Measurements from ENCODE around the gene GANAB. TPM values are rescaled to one million over a fixed set of nuclear protein-coding genes. Genes with fewer than 3 reads are reported as not detected.

The GANAB gene
- total and polyA plus RNA-seq, 2 experiments from 2014 or later: 82.3 to 272 TPM

DNA sequence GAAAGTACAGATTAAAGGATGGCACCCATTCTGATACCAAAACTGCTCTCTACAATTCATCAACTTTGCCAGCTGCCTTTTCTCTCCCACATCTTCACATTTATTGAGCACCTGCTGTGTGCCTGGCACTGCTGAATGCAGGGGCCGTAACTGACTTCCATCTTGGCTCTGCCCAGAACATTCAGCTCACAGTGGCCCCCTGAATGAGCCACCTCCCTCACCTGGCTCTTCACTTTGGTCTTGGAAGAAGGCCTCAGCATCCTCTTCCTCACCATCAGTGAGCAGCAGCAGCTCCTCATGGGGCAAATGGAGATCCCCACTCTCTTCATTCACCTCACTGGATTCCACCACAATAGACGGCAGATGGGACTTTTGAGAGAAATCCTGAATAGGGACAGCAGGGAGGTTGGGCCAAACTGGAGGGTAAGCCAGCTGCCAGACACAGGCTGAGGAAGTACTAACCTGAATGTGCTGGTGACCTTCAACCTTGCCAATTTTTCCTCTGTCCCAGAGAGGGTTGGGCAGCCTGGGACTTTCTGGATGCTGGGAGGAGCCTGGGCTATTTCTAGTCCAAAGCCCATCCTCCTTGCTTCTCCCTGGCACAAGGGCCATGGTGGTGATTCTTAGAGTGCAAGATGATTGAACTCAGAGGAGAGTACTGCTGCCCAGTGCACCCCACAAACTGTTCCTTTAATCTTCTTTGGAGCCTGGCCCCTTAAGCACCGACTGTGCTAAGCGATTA, 23.2 kb upstream of the GANAB start (continued):
- TF ChIP-seq, protein P1, sequence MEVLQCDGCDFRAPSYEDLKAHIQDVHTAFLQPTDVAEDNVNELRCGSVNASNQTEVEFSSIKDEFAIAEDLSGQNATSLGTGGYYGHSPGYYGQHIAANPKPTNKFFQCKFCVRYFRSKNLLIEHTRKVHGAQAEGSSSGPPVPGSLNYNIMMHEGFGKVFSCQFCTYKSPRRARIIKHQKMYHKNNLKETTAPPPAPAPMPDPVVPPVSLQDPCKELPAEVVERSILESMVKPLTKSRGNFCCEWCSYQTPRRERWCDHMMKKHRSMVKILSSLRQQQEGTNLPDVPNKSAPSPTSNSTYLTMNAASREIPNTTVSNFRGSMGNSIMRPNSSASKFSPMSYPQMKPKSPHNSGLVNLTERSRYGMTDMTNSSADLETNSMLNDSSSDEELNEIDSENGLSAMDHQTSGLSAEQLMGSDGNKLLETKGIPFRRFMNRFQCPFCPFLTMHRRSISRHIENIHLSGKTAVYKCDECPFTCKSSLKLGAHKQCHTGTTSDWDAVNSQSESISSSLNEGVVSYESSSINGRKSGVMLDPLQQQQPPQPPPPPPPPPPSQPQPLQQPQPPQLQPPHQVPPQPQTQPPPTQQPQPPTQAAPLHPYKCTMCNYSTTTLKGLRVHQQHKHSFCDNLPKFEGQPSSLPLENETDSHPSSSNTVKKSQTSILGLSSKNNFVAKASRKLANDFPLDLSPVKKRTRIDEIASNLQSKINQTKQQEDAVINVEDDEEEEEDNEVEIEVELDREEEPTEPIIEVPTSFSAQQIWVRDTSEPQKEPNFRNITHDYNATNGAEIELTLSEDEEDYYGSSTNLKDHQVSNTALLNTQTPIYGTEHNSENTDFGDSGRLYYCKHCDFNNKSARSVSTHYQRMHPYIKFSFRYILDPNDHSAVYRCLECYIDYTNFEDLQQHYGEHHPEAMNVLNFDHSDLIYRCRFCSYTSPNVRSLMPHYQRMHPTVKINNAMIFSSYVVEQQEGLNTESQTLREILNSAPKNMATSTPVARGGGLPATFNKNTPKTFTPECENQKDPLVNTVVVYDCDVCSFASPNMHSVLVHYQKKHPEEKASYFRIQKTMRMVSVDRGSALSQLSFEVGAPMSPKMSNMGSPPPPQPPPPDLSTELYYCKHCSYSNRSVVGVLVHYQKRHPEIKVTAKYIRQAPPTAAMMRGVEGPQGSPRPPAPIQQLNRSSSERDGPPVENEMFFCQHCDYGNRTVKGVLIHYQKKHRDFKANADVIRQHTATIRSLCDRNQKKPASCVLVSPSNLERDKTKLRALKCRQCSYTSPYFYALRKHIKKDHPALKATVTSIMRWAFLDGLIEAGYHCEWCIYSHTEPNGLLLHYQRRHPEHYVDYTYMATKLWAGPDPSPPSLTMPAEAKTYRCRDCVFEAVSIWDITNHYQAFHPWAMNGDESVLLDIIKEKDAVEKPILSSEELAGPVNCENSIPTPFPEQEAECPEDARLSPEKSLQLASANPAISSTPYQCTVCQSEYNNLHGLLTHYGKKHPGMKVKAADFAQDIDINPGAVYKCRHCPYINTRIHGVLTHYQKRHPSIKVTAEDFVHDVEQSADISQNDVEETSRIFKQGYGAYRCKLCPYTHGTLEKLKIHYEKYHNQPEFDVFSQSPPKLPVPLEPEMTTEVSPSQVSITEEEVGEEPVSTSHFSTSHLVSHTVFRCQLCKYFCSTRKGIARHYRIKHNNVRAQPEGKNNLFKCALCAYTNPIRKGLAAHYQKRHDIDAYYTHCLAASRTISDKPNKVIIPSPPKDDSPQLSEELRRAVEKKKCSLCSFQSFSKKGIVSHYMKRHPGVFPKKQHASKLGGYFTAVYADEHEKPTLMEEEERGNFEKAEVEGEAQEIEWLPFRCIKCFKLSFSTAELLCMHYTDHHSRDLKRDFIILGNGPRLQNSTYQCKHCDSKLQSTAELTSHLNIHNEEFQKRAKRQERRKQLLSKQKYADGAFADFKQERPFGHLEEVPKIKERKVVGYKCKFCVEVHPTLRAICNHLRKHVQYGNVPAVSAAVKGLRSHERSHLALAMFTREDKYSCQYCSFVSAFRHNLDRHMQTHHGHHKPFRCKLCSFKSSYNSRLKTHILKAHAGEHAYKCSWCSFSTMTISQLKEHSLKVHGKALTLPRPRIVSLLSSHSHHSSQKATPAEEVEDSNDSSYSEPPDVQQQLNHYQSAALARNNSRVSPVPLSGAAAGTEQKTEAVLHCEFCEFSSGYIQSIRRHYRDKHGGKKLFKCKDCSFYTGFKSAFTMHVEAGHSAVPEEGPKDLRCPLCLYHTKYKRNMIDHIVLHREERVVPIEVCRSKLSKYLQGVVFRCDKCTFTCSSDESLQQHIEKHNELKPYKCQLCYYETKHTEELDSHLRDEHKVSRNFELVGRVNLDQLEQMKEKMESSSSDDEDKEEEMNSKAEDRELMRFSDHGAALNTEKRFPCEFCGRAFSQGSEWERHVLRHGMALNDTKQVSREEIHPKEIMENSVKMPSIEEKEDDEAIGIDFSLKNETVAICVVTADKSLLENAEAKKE (CRISPR knock-in tag; IDR thresholded peaks at IDR 0.05): no peak

DNA sequence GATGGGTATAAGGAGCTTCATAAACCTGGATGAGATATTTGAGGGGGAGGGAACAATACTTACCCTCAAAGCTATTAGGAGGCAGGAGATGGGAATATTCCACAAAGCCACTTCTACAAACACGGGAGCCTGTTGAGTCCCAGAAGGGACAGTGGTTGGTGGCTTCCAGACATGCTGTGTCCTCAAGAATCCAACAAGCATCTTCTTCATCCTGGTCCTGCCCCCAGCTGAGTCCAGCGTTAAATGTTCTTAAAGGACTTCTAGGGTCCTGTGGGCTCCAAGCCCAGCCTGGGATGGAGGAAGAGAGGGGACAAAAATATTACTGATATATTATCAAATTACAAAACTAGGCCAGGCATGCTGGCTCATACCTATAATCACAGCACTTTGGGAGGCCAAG, 21.0 kb upstream of the GANAB start:
- Mint-ChIP-seq H3K27ac (no peak overlapping the region), H3K9me3 (no peaks in the 10 kb centered on the region; the same call in none of the 3 replicates), H3K36me3 (ENCODE audit: low read depth) (peaks cover 49% of the 10 kb centered on the region), H3K27me3 (ENCODE audit: insufficient read depth, low read depth, poor library complexity) (peaks cover 24% of the 10 kb centered on the region), H3K4me3 (peak overlapping the region; percentile 98), H3K4me1 (peaks cover 17% of the 10 kb centered on the region)
- H3K4me2 ChIP-seq: peak overlapping the region; percentile 97
- no peak overlapping the region for H2AFZ ChIP-seq
- H3K27me3 ChIP-seq (ENCODE audit: insufficient read depth): no peaks in the 10 kb centered on the region
- peaks cover 55% of the 10 kb centered on the region for H3F3A ChIP-seq (replicated peaks; ENCODE audit: low read depth)
- H3K79me2 ChIP-seq (replicated peaks; ENCODE audit: insufficient read depth): peaks cover 51% of the 10 kb centered on the region
- peaks cover 15% of the 10 kb centered on the region for H3K36me3 ChIP-seq (ENCODE audit: insufficient read depth)
- H3K4me3 ChIP-seq: peak overlapping the region; percentile 99
- peak overlapping the region; percentile 79 for H3K27ac ChIP-seq (ENCODE audit: low read depth)
- peaks cover 15% of the 10 kb centered on the region for H4K20me1 ChIP-seq (replicated peaks; ENCODE audit: insufficient read depth)
- DNase-seq (ENCODE audit: low spot score): no peak
- ATAC-seq: no peak
- no peaks in the 10 kb centered on the region for H3K9me2 ChIP-seq (ENCODE audit: insufficient read depth)
- peaks cover 26% of the 10 kb centered on the region for H3K4me1 ChIP-seq (ENCODE audit: insufficient read depth)
- TF ChIP-seq CREB1 (CRISPR knock-in tag; IDR thresholded peaks at IDR 0.05; ENCODE audit: low read depth) (no peak), ZNF331 (CRISPR knock-in tag; IDR thresholded peaks at IDR 0.05; ENCODE audit: low read depth) (no peak), EZH2 (IDR thresholded peaks at IDR 0.05; ENCODE audit: low read depth, unreplicated experiment) (no peak), STAT1 (IDR thresholded peaks at IDR 0.05; ENCODE audit: unreplicated experiment) (no peak), ZNF114 (CRISPR knock-in tag; IDR thresholded peaks at IDR 0.05) (no peak), NANOG (IDR thresholded peaks at IDR 0.05; ENCODE audit: borderline replicate concordance) (no peak), EZH2phosphoT487 (IDR thresholded peaks at IDR 0.05; ENCODE audit: unreplicated experiment) (no peak), POLR2AphosphoS5 (IDR thresholded peaks at IDR 0.05; ENCODE audit: low read depth) (no peak; the same call in 1 of the 2 replicates)
- TF ChIP-seq, protein P2, sequence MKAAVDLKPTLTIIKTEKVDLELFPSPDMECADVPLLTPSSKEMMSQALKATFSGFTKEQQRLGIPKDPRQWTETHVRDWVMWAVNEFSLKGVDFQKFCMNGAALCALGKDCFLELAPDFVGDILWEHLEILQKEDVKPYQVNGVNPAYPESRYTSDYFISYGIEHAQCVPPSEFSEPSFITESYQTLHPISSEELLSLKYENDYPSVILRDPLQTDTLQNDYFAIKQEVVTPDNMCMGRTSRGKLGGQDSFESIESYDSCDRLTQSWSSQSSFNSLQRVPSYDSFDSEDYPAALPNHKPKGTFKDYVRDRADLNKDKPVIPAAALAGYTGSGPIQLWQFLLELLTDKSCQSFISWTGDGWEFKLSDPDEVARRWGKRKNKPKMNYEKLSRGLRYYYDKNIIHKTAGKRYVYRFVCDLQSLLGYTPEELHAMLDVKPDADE (IDR thresholded peaks at IDR 0.05): no peak
- TF ChIP-seq, protein P3, sequence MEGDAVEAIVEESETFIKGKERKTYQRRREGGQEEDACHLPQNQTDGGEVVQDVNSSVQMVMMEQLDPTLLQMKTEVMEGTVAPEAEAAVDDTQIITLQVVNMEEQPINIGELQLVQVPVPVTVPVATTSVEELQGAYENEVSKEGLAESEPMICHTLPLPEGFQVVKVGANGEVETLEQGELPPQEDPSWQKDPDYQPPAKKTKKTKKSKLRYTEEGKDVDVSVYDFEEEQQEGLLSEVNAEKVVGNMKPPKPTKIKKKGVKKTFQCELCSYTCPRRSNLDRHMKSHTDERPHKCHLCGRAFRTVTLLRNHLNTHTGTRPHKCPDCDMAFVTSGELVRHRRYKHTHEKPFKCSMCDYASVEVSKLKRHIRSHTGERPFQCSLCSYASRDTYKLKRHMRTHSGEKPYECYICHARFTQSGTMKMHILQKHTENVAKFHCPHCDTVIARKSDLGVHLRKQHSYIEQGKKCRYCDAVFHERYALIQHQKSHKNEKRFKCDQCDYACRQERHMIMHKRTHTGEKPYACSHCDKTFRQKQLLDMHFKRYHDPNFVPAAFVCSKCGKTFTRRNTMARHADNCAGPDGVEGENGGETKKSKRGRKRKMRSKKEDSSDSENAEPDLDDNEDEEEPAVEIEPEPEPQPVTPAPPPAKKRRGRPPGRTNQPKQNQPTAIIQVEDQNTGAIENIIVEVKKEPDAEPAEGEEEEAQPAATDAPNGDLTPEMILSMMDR (conservative IDR thresholded peaks at IDR 0.05; ENCODE audit: low read depth in 2 of 2): no peak
- TF ChIP-seq, protein P4, sequence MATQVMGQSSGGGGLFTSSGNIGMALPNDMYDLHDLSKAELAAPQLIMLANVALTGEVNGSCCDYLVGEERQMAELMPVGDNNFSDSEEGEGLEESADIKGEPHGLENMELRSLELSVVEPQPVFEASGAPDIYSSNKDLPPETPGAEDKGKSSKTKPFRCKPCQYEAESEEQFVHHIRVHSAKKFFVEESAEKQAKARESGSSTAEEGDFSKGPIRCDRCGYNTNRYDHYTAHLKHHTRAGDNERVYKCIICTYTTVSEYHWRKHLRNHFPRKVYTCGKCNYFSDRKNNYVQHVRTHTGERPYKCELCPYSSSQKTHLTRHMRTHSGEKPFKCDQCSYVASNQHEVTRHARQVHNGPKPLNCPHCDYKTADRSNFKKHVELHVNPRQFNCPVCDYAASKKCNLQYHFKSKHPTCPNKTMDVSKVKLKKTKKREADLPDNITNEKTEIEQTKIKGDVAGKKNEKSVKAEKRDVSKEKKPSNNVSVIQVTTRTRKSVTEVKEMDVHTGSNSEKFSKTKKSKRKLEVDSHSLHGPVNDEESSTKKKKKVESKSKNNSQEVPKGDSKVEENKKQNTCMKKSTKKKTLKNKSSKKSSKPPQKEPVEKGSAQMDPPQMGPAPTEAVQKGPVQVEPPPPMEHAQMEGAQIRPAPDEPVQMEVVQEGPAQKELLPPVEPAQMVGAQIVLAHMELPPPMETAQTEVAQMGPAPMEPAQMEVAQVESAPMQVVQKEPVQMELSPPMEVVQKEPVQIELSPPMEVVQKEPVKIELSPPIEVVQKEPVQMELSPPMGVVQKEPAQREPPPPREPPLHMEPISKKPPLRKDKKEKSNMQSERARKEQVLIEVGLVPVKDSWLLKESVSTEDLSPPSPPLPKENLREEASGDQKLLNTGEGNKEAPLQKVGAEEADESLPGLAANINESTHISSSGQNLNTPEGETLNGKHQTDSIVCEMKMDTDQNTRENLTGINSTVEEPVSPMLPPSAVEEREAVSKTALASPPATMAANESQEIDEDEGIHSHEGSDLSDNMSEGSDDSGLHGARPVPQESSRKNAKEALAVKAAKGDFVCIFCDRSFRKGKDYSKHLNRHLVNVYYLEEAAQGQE (IDR thresholded peaks at IDR 0.05; ENCODE audit: unreplicated experiment): no peak

Data from GM23338 (cell line).